Activated T-cell treated with anti-CD3 and anti-CD28 coated beads, Interleukin-2, amount 50 U/mL, for 72 hours (primary cell): Measurements from ENCODE around the gene REG3A. TPM values are rescaled to one million over a fixed set of nuclear protein-coding genes. Genes with fewer than 3 reads are reported as not detected.

Source experiments
- ATAC-seq, 2 donors: fragments of 150-1000 bp; cut with Tn5 transposase; replicated peaks in 1 of 2; 2 replicates each; pipeline ENCODE4 v1.10.0; 2021; ENCODE audit warnings: moderate library complexity in 2 of 2, mild to moderate bottlenecking in 1 of 2
- DNase-seq, 2 donors: peaks; one replicate each; pipeline ENCODE4 v3.0.0; 2021 to 2022; ENCODE audit warnings: mixed read lengths in 1 of 2
- H3K27ac Mint-ChIP-seq: one replicate; pipeline ENCODE4 v1.8.0; 2022; ENCODE audit warnings: mild to moderate bottlenecking, moderate library complexity, mixed read lengths
- H3K27me3 Mint-ChIP-seq: one replicate; pipeline ENCODE4 v1.8.0; 2022; ENCODE audit warnings: low read depth, mixed read lengths
- H3K36me3 Mint-ChIP-seq, 2 donors: one replicate each; pipeline ENCODE4 v1.8.0; 2022; ENCODE audit warnings: mixed read lengths in 2 of 2, mild to moderate bottlenecking in 1 of 2; ENCODE audit not compliant: insufficient read depth in 2 of 2
- H3K4me1 Mint-ChIP-seq: one replicate; pipeline ENCODE4 v1.8.0; 2022; ENCODE audit warnings: low read depth, mixed read lengths
- H3K4me3 Mint-ChIP-seq, 2 donors: one replicate each; pipeline ENCODE4 v1.8.0; 2022; ENCODE audit warnings: mild to moderate bottlenecking in 2 of 2, mixed read lengths in 2 of 2, moderate library complexity in 2 of 2
- H3K9me3 Mint-ChIP-seq, 2 donors: one replicate each; pipeline ENCODE4 v1.8.0; 2022; ENCODE audit warnings: mixed read lengths in 2 of 2
- total RNA-seq, 2 donors: library from RNA; stranded (reverse); gene quantifications; one replicate each; pipeline ENCODE4 v1.2.3, GENCODE V29; 2022

Gene REG3A
- total RNA-seq, 2 donors from 2014 or later: not detected

- Mint-ChIP-seq H3K27me3 (no peaks in the 10 kb centered on the region), H3K4me3 (no peak overlapping the region), H3K36me3 (no peaks in the 10 kb centered on the region), H3K9me3 (peaks cover 4 to 9% of the 10 kb centered on the region in 2 donors), H3K27ac (no peak overlapping the region), H3K4me1 (no peaks in the 10 kb centered on the region)
- DNase-seq (no peak), ATAC-seq (no peak)
Measured at GRCh38 chr2:79114797-79115494, 44.6 kb downstream of the REG3A start.

GRCh38 chr2:79112269-79112668 lies 47.3 kb downstream of the REG3A start:
- no peak for DNase-seq
- ATAC-seq: no peak
- H3K36me3 Mint-ChIP-seq: no peaks in the 10 kb centered on the region

More at GRCh38 chr2:79112269-79112668, 47.3 kb downstream of the REG3A start:
- Mint-ChIP-seq H3K9me3 (peaks cover 3 to 9% of the 10 kb centered on the region in 2 donors), H3K4me1 (no peaks in the 10 kb centered on the region), H3K4me3 (no peak overlapping the region), H3K27me3 (no peaks in the 10 kb centered on the region), H3K27ac (no peak overlapping the region)

Other genes with a start within 250 kb of the REG3A start
- gene REG3G, start 134.1 kb downstream of the REG3A start, total RNA-seq: not detected
- gene REG1B, start 71.8 kb downstream of the REG3A start, total RNA-seq: not detected
- not detected for gene REG1A, start 39.3 kb downstream of the REG3A start, total RNA-seq